HFFc6 (cell line): ENCODE data around the gene FARP1. TPM values are rescaled to one million over a fixed set of nuclear protein-coding genes. Genes with fewer than 3 reads are reported as not detected.

Experiments
- DNase-seq: peaks from one replicate; pipeline ENCODE4 v3.0.0-alpha.2; 2018
- H3K27ac Mint-ChIP-seq: 2 replicates; pipeline ENCODE4 v1.8.0; 2020; ENCODE audit warnings: mild to moderate bottlenecking, mixed read lengths
- H3K27me3 Mint-ChIP-seq: 2 replicates; pipeline ENCODE4 v1.8.0; 2021; ENCODE audit warnings: mild to moderate bottlenecking, moderate library complexity, mixed read lengths; ENCODE audit not compliant: insufficient read depth
- H3K36me3 Mint-ChIP-seq: 2 replicates; pipeline ENCODE4 v1.8.0; 2021; ENCODE audit warnings: low read depth, mixed read lengths
- H3K4me1 Mint-ChIP-seq: 2 replicates; pipeline ENCODE4 v1.8.0; 2020; ENCODE audit warnings: low read depth, mixed read lengths
- H3K4me3 Mint-ChIP-seq: 2 replicates; pipeline ENCODE4 v1.8.0; 2020; ENCODE audit warnings: mild to moderate bottlenecking, moderate library complexity, mixed read lengths
- H3K9me3 Mint-ChIP-seq: 2 replicates; pipeline ENCODE4 v1.8.0; 2020; ENCODE audit warnings: mild to moderate bottlenecking, mixed read lengths
- total RNA-seq, 6 experiments: library from RNA; stranded (reverse); fragmentation: NEBNext Ultra II Directional; extraction: Animal tissue kit (Norgen Biotek cat#: 25700); gene quantifications; 2 replicates in 1 of 6; 3 replicates in 5 of 6; pipeline ENCODE4 v1.2.3, GENCODE V29; 2021
- TF ChIP-seq, protein P1 (sequence below): fragments of 200-600 bp; sonication (generic); IDR thresholded peaks from 2 replicates; pipeline ENCODE4 v1.5.0; 2021; ENCODE audit warnings: antibody characterized with exemption, mild to moderate bottlenecking

FARP1 gene
- total RNA-seq, 6 experiments from 2014 or later: 140 to 181 (median 150) TPM

GRCh38 chr13:98339684-98340425, 197.0 kb downstream of the FARP1 start:
- Mint-ChIP-seq H3K27ac (no peak overlapping the region; the same call in 1 of the 2 replicates), H3K36me3 (peaks cover 13% of the 10 kb centered on the region), H3K27me3 (peaks cover 6% of the 10 kb centered on the region; the same call in 1 of the 2 replicates), H3K9me3 (no peaks in the 10 kb centered on the region; the same call in 1 of the 2 replicates), H3K4me3 (no peak overlapping the region), H3K4me1 (0 out of 2 replicates have a peak, but pooled peaks cover 5% of the 10 kb centered on the region)
- TF ChIP-seq, protein P1, sequence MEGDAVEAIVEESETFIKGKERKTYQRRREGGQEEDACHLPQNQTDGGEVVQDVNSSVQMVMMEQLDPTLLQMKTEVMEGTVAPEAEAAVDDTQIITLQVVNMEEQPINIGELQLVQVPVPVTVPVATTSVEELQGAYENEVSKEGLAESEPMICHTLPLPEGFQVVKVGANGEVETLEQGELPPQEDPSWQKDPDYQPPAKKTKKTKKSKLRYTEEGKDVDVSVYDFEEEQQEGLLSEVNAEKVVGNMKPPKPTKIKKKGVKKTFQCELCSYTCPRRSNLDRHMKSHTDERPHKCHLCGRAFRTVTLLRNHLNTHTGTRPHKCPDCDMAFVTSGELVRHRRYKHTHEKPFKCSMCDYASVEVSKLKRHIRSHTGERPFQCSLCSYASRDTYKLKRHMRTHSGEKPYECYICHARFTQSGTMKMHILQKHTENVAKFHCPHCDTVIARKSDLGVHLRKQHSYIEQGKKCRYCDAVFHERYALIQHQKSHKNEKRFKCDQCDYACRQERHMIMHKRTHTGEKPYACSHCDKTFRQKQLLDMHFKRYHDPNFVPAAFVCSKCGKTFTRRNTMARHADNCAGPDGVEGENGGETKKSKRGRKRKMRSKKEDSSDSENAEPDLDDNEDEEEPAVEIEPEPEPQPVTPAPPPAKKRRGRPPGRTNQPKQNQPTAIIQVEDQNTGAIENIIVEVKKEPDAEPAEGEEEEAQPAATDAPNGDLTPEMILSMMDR: no peak
- no peak for DNase-seq

GRCh38 chr13:98342953-98343352, 200.1 kb downstream of the FARP1 start:
- no peak for DNase-seq
- peaks cover 27% of the 10 kb centered on the region for H3K36me3 Mint-ChIP-seq
- H3K9me3 Mint-ChIP-seq: no peaks in the 10 kb centered on the region
- peaks cover 8% of the 10 kb centered on the region for H3K27me3 Mint-ChIP-seq
- no peak overlapping the region for H3K27ac Mint-ChIP-seq
- H3K4me3 Mint-ChIP-seq: no peak overlapping the region
- TF ChIP-seq, protein P1: no peak
- 0 out of 2 replicates have a peak, but pooled peaks cover 5% of the 10 kb centered on the region for H3K4me1 Mint-ChIP-seq

GRCh38 chr13:98343461-98343860, 200.6 kb downstream of the FARP1 start:
- Mint-ChIP-seq H3K4me3 (no peak overlapping the region), H3K27ac (no peak overlapping the region)

GRCh38 chr13:98344392-98344791, 201.5 kb downstream of the FARP1 start:
- Mint-ChIP-seq H3K27ac (no peak overlapping the region), H3K9me3 (no peaks in the 10 kb centered on the region), H3K4me1 (no peaks in the 10 kb centered on the region), H3K27me3 (peaks cover 6% of the 10 kb centered on the region), H3K36me3 (peaks cover 22% of the 10 kb centered on the region), H3K4me3 (no peak overlapping the region)
- DNase-seq: no peak
- TF ChIP-seq, protein P1: no peak

More at GRCh38 chr13:98343461-98343860, 200.6 kb downstream of the FARP1 start:
- TF ChIP-seq, protein P1: no peak
- no peak for DNase-seq
- Mint-ChIP-seq H3K36me3 (peaks cover 27% of the 10 kb centered on the region), H3K9me3 (no peaks in the 10 kb centered on the region), H3K27me3 (peaks cover 11% of the 10 kb centered on the region), H3K4me1 (0 out of 2 replicates have a peak, but pooled peaks cover 5% of the 10 kb centered on the region)

- Mint-ChIP-seq H3K27ac (0 out of 2 replicates have a peak overlapping the region, but pooled peaks have one; percentile 6), H3K4me1 (no peaks in the 10 kb centered on the region), H3K27me3 (peaks cover 6% of the 10 kb centered on the region), H3K9me3 (no peaks in the 10 kb centered on the region), H3K36me3 (peaks cover 22% of the 10 kb centered on the region), H3K4me3 (no peak overlapping the region)
- TF ChIP-seq, protein P1: no peak
- no peak for DNase-seq
Measured at GRCh38 chr13:98345107-98345935, 202.4 kb downstream of the FARP1 start.
